Neural crest cell (in vitro differentiated cells): ENCODE data around the gene ZNF473. TPM values are rescaled to one million over a fixed set of nuclear protein-coding genes. Genes with fewer than 3 reads are reported as not detected.
A peak's percentile ranks its signal among the peaks of the same experiment; 100 is the strongest.

ENCODE experiments used
- DNase-seq: peaks from one replicate; pipeline ENCODE4 v3.0.0; 2021; ENCODE audit warnings: low read depth, mixed read lengths, low spot score
- H3K27ac Mint-ChIP-seq: one replicate; pipeline ENCODE4 v1.8.0; 2021; ENCODE audit warnings: mild to moderate bottlenecking, mixed read lengths; ENCODE audit not compliant: unreplicated experiment
- H3K27me3 Mint-ChIP-seq: 2 replicates; pipeline ENCODE4 v1.8.0; 2021; ENCODE audit warnings: low read depth, mild to moderate bottlenecking, mixed read lengths
- H3K36me3 Mint-ChIP-seq: 2 replicates; pipeline ENCODE4 v1.8.0; 2021; ENCODE audit warnings: low read depth, mild to moderate bottlenecking, mixed read lengths
- H3K4me1 Mint-ChIP-seq: 2 replicates; pipeline ENCODE4 v1.8.0; 2021; ENCODE audit warnings: mixed read lengths
- H3K4me3 Mint-ChIP-seq: one replicate; pipeline ENCODE4 v1.8.0; 2021; ENCODE audit warnings: mild to moderate bottlenecking, mixed read lengths
- H3K9me3 Mint-ChIP-seq: 2 replicates; pipeline ENCODE4 v1.8.0; 2021; ENCODE audit warnings: mixed read lengths
- CTCF ChIP-seq: fragments of 200-600 bp; sonication (generic); conservative IDR thresholded peaks from 2 replicates; pipeline ENCODE4 v1.5.0; 2021; ENCODE audit warnings: antibody characterized with exemption, mild to moderate bottlenecking
- total RNA-seq: library from RNA; stranded (reverse); gene quantifications from 2 replicates; pipeline ENCODE4 v1.2.1, GENCODE V29; 2021

Gene ZNF473
- total RNA-seq, 1 donor from 2014 or later, result 23.3 TPM

- H3K27me3 Mint-ChIP-seq, result no peaks in the 10 kb centered on the region
- peaks cover 3% of the 10 kb centered on the region for H3K36me3 Mint-ChIP-seq
- TF ChIP-seq CTCF, result peak; percentile 43
- H3K4me3 Mint-ChIP-seq, result peak overlapping the region; percentile 20
- H3K9me3 Mint-ChIP-seq, result peaks cover 2% of the 10 kb centered on the region
- peaks cover 4% of the 10 kb centered on the region for H3K4me1 Mint-ChIP-seq
- peak; percentile 93 for DNase-seq
- H3K27ac Mint-ChIP-seq, result peak overlapping the region; percentile 32
Measured at GRCh38 chr19:49987159-49987698, 38.6 kb upstream of the ZNF473 start.

- DNase-seq, result no peak
- H3K27me3 Mint-ChIP-seq, result no peaks in the 10 kb centered on the region
- TF ChIP-seq CTCF, result no peak
- H3K4me3 Mint-ChIP-seq, result no peak overlapping the region
- peaks cover 8% of the 10 kb centered on the region for H3K36me3 Mint-ChIP-seq
- H3K4me1 Mint-ChIP-seq, result peaks cover 4% of the 10 kb centered on the region
- H3K27ac Mint-ChIP-seq, result no peak overlapping the region
- peaks cover 2% of the 10 kb centered on the region for H3K9me3 Mint-ChIP-seq
Measured at GRCh38 chr19:49988007-49988406, 37.8 kb upstream of the ZNF473 start.

- H3K9me3 Mint-ChIP-seq, result peaks cover 2% of the 10 kb centered on the region
- H3K4me1 Mint-ChIP-seq, result peaks cover 4% of the 10 kb centered on the region
- H3K36me3 Mint-ChIP-seq, result peaks cover 8% of the 10 kb centered on the region
- no peak for TF ChIP-seq CTCF
- peak overlapping the region; percentile 60 for H3K27ac Mint-ChIP-seq
- DNase-seq, result no peak
- no peak overlapping the region for H3K4me3 Mint-ChIP-seq
- no peaks in the 10 kb centered on the region for H3K27me3 Mint-ChIP-seq
Measured at GRCh38 chr19:49988433-49988832, 37.4 kb upstream of the ZNF473 start.

GRCh38 chr19:49997709-49998108 lies 28.1 kb upstream of the ZNF473 start:
- H3K4me1 Mint-ChIP-seq, result no peaks in the 10 kb centered on the region
- H3K4me3 Mint-ChIP-seq, result no peak overlapping the region
- no peaks in the 10 kb centered on the region for H3K27me3 Mint-ChIP-seq
- peaks cover 6% of the 10 kb centered on the region for H3K36me3 Mint-ChIP-seq
- no peak overlapping the region for H3K27ac Mint-ChIP-seq
- no peak for TF ChIP-seq CTCF
- H3K9me3 Mint-ChIP-seq, result no peaks in the 10 kb centered on the region
- no peak for DNase-seq

GRCh38 chr19:49999371-50000010 lies 26.3 kb upstream of the ZNF473 start:
- no peak for TF ChIP-seq CTCF
- Mint-ChIP-seq H3K27ac (no peak overlapping the region), H3K4me3 (no peak overlapping the region), H3K4me1 (no peaks in the 10 kb centered on the region), H3K36me3 (no peaks in the 10 kb centered on the region), H3K9me3 (no peaks in the 10 kb centered on the region), H3K27me3 (no peaks in the 10 kb centered on the region)
- no peak for DNase-seq
